ENCODE data around the gene RYR3.

RYR3 gene

DNA sequence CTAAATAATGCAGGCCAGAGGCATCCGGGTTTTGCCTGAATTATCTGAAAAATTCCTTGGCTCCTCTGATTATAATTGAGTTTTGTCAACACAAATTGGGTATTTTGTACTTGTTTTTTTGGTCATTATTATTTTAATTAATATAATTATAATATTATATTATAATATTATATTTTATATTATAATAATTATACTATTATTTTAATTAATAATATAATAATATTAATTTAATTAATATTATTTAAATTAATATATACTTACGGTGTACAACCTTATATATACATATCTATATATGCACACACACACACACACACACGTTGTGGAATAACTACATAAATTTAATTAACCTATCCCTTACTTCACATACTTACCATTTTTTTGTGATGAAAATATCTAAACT lies 73.5 kb downstream of the RYR3 start:
- DNase-seq (ENCODE audit: low spot score): no peak

DNA sequence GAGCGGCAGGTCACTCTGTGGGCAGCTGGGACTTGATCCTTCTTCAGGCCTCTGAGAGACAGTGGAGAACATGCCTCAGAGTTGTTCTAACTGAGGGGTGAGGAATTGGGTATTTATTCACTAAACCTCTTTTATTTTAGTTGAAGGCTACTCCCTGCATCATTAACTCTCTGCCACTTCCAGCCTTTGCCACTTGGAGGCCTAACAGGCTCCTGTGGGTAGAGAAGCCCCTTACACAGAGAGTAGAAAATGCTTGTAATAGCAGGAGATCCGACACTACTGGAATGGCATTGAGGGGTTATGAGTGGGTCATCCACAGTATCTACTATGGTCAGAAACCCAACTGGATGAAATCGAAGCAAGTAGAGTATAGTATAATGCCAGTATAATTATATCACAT lies 81.7 kb downstream of the RYR3 start:
- DNase-seq (ENCODE audit: low spot score): no peak

DNA sequence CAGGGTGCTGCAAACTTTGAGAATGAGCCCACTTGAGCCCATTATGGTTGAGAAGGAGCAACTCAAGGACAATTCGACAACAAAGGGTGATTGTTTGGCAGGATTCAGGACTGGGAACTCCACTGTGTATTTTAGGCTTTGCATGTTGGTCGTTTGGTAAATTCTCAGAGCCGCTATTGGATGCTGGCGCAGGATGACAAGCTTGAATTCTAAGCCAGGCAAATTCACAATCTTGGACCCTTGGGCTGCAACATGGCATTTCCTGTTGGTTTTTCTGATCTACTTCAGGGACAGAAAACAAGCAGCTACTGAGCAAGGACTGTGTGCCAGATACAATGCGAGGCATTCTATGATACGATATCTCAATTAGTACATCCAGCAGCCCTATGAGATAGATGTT lies 82.8 kb downstream of the RYR3 start:
- DNase-seq (ENCODE audit: low spot score): no peak

DNA sequence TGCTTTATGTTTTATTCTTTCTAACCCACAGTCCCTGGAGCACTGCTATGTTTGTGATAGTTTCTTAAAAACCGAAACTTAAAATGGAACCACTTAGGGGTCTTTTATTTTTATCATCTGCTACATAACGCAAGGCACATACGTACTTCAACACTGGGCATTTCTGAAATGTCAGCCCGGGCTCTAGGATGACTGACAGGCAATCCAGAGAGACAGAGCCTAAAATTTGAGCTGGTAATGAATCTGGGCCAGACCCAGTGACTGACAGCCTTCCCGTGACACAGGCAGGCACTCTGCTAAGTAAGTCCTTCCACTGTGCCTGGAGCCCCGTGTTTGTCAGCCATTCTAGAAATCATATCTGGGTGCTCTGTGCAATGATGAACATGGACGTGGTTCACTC lies 84.6 kb downstream of the RYR3 start:
- no peak for DNase-seq (ENCODE audit: low spot score)

DNA sequence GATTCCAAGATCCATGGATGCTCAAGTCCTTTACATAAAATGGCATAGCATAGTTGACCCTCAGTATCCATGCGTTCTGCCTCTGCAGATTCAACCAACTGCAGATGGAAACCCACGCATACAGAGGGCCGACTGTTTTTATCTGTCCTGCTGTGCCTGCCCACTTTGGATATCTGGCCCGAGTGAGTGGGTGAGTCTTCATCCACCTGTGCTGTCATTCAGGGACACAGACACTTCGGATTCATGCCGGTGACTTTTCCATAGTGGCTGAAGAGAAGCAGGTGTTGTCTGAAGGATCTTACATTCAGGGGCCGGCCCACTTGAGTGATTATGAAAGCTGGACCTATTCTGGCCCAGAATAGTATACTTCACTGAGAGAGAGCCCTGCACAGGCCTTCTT lies 85.1 kb downstream of the RYR3 start:
- DNase-seq (ENCODE audit: low spot score): no peak

GRCh38 chr15:33396475-33396874 lies 85.7 kb downstream of the RYR3 start:
- no peak for DNase-seq (ENCODE audit: low spot score)

DNA sequence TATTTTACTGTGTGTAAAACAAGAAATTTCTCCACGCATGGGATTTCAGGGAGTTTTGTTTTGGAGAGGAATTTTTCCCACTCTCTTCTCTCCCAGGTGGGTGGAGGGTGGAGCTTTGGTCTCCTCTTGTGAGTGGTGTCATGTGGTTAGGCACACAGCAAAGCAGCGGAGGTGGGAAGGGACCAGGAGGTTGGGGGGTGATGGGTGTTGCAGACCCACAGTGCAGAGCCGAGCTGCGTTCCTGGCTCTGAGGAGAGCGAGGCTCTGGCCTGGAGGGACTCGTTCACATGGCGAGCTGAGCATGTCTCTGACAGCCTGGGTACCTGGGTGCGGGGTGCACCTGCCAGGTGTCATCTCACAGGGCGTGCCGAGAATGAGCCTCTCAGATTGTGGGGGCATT lies 87.8 kb downstream of the RYR3 start:
- no peak for DNase-seq (ENCODE audit: low spot score)

- DNase-seq (ENCODE audit: low spot score): no peak
Measured at GRCh38 chr15:33400941-33401340, 90.2 kb downstream of the RYR3 start.

GRCh38 chr15:33402600-33402999 lies 91.8 kb downstream of the RYR3 start:
- DNase-seq (ENCODE audit: low spot score): no peak

DNA sequence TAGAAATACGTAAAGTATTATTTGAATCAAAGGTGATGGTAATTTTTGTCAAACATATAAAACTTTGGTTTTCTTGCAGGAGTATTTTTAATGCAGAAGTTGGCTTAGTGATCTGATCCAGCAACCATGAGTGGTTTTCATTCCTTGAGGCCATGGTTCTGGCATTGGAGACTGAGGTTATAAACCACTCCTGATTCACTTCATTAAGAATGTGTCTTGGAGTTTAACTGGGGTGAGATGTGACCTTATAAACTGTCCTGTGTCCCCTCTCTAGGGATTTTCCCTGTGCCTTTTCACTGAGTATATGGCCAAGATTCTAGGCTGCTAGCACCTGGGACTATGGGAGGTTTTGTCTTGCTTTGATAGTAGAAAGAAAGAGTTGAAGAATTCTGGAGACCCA lies 94.3 kb downstream of the RYR3 start:
- no peak for DNase-seq (ENCODE audit: low spot score)

GRCh38 chr15:33411596-33412540 lies 101.1 kb downstream of the RYR3 start:
- DNase-seq (ENCODE audit: low spot score): no peak

GRCh38 chr15:33419701-33420100 lies 108.9 kb downstream of the RYR3 start:
- no peak for DNase-seq (ENCODE audit: low spot score)

DNA sequence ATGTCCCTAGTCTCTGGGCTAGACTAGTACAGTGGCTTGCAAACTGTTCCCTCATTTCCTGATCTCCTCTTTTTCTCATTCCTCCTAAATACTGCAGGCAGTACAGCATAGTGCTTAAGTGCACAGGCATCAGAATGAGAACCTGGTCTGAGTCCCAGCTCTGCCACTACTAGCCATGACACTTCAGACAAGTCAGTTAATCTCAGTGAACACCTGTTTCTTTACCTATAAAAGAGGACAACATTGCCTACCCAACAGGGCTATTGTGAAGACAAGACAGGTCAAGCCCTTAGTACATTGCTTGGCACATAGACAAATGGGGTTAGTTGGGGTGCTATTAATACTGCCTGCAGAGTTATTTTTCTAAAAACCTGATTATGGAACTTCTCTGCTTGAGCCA lies 113.3 kb downstream of the RYR3 start:
- no peak for DNase-seq (ENCODE audit: low spot score)

DNA sequence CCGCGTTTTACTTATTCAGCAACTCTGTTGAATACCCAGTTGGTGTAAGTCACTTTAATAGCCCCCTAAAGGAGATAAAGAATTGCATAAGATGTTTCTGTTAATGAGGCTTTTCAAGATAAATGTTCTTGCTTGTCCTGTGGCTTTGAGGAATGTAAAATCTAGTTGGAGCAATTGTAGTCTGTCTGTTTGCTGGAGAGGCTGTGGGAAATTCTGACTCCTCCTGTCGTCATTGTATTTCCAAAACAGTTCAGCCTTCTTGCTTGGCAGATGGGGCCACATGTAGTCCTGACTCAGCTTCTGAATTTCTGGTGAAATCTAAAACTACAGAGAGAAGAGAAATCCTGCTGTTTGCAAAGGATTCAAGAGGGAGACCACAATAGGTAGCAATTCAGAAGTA lies 114.4 kb downstream of the RYR3 start:
- DNase-seq (ENCODE audit: low spot score): no peak

- DNase-seq (ENCODE audit: low spot score): no peak
Measured at GRCh38 chr15:33430577-33430976, 119.8 kb downstream of the RYR3 start.

- DNase-seq (ENCODE audit: low spot score): no peak
Measured at GRCh38 chr15:33433821-33434220, 123.1 kb downstream of the RYR3 start.

DNA sequence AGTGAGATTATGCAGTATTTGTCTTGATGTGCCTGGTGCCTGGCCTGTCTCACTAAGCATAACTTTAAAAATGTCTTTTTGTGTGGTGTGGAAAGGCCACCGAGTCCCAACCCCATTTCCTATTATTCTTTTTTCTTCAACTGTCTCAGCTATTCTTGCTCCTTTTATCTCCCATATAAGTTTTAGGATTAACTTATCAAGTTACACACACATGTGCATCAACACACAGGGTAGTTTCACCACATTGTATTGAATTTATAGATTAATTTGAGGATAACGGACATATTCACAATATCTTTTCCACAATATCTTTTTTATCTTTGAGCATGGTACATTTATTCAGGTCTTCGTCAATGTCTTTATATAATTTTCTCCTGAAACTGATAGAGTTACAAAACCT lies 127.6 kb downstream of the RYR3 start:
- DNase-seq (ENCODE audit: low spot score): no peak

GRCh38 chr15:33440900-33441299 lies 130.1 kb downstream of the RYR3 start:
- no peak for DNase-seq (ENCODE audit: low spot score)

GRCh38 chr15:33442449-33442848 lies 131.7 kb downstream of the RYR3 start:
- DNase-seq (ENCODE audit: low spot score): no peak

DNA sequence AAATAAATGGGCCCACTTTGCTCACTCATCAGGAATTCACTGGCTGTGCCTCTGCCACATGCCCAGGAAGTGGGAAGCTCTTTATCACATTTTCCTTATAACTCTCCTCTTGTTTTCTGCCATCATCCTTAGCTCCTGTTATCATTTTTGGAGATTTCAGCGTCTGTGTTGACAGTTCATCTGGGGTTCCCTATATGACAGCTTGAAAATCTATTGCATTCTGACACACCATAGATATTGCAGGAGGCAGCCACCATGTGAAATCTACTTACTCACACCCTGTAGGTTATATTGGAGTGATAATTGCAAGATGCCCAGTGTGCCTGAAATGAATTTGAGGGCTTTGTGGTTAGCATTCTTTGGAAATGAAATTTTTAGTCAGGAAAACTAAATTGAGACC lies 132.9 kb downstream of the RYR3 start:
- no peak for DNase-seq (ENCODE audit: low spot score)

DNA sequence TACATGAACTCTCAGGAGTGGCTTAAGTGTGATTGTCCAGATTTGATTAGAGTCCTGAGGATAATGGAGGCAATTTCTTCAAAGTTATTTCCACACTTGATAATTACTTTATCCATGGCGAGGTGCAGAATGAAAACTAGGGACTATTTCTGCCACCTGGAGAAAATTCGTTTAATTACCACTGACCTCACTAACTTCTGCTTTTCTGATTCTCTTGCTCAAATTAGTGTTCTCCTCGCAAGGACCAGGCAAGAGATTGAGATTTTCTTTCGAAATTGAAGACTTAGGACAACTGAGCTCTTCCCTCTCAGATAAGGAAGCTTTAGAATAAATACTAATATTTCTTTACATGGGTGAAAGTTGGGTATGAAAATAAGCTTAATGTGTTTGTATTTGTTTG lies 135.2 kb downstream of the RYR3 start:
- DNase-seq (ENCODE audit: low spot score): no peak

- DNase-seq (ENCODE audit: low spot score): no peak
Measured at GRCh38 chr15:33448151-33448550, 137.4 kb downstream of the RYR3 start.

GRCh38 chr15:33448961-33449606 lies 138.3 kb downstream of the RYR3 start:
- DNase-seq (ENCODE audit: low spot score): no peak

DNA sequence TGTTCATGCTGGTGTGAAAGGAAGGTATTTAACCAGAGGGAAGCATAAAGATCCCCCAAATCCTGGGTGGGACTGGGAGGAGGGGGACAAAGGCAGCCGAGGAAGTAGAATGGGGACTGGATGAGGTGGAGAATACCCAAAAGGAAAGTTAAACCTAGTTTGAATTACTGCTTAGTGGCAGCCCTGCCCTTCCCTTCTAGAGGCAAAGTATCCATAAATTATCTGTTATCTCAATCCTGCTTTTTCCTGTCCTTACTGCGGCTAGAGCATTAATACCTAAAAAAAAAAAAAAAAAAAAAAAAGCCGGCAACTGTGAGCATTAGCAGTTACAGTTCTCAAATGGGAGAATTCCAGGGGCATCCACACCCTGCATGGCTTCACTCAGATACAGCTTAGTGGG lies 139.0 kb downstream of the RYR3 start:
- no peak for DNase-seq (ENCODE audit: low spot score)

All from AG08395 (cell line).